A673 (cell line): ENCODE measurements around the gene LDB1. TPM values are rescaled to one million over a fixed set of nuclear protein-coding genes. Genes with fewer than 3 reads are reported as not detected.

Source experiments
- BruUV-seq: library from RNA; stranded (reverse); fragments of 400-500 nt; replicated peaks from 2 replicates; lab custom pipeline; 2021; lab: Mats Ljungman, UMichigan
- CTCF ChIA-PET: fragments of 300-600 bp; sonication (Branson Sonifier 250); formaldehyde crosslinking; loops from one replicate; lab custom pipeline; 2022; ENCODE audit warnings: antibody characterized with exemption; lab: Charles Lee
- POLR2A ChIA-PET: fragments of 300-600 bp; sonication (Branson Sonifier 250); formaldehyde crosslinking; loops from one replicate; lab custom pipeline; 2022; ENCODE audit warnings: antibody characterized with exemption; ENCODE audit not compliant: low non-redundant PET; lab: Charles Lee
- DNase-seq: peaks from one replicate; pipeline ENCODE4 v3.0.0-alpha.2; 2015; ENCODE audit warnings: low spot score
- H3K27ac ChIP-seq: fragments of 200-600 bp; sonication (generic); 2 replicates; pipeline ENCODE4 v1.5.1; 2016; ENCODE audit warnings: mixed run types, low read depth, mild to moderate bottlenecking, mixed read lengths, antibody characterized with exemption, low read length; ENCODE audit not compliant: poor library complexity, severe bottlenecking
- H3K27me3 ChIP-seq: fragments of 200-600 bp; sonication (generic); replicated peaks from 2 replicates; pipeline ENCODE4 v1.6.1; 2017; ENCODE audit warnings: mixed run types, low read depth, mild to moderate bottlenecking, mixed read lengths, antibody characterized with exemption, low read length; ENCODE audit not compliant: insufficient read depth, poor library complexity
- H3K36me3 ChIP-seq: fragments of 200-600 bp; sonication (generic); 2 replicates; pipeline ENCODE4 v1.6.1; 2016; ENCODE audit warnings: mixed run types, mild to moderate bottlenecking, mixed read lengths, antibody characterized with exemption, low read length; ENCODE audit not compliant: insufficient read depth, poor library complexity, severe bottlenecking
- H3K4me1 ChIP-seq: fragments of 200-600 bp; sonication (generic); 2 replicates; pipeline ENCODE4 v1.6.1; 2017; ENCODE audit warnings: mixed run types, mild to moderate bottlenecking, mixed read lengths, antibody characterized with exemption, low read length; ENCODE audit not compliant: insufficient read depth, poor library complexity, severe bottlenecking
- H3K4me3 ChIP-seq: fragments of 200-600 bp; sonication (generic); 2 replicates; pipeline ENCODE4 v1.5.1; 2016; ENCODE audit warnings: low read depth, mixed run types, mild to moderate bottlenecking, mixed read lengths, low read length; ENCODE audit not compliant: poor library complexity, severe bottlenecking
- H3K9me3 ChIP-seq: fragments of 200-600 bp; sonication (generic); 2 replicates; pipeline ENCODE4 v1.6.1; 2016; ENCODE audit warnings: mixed run types, low read depth, mild to moderate bottlenecking, mixed read lengths, antibody characterized with exemption, low read length; ENCODE audit not compliant: poor library complexity, severe bottlenecking
- EZH2 ChIP-seq: fragments of 200-600 bp; sonication (generic); IDR thresholded peaks from 2 replicates; pipeline ENCODE4 v1.6.1; 2017; ENCODE audit warnings: borderline replicate concordance, low read depth, mild to moderate bottlenecking, mixed read lengths, antibody characterized with exemption, low read length; ENCODE audit not compliant: poor library complexity, severe bottlenecking
- intact Hi-C: fragments of 100-400 bp; cut with micrococcal nuclease; formaldehyde crosslinking; loops from one replicate; pipeline ENCODE4 v1.10.0; 2022; ENCODE audit not compliant: unreplicated experiment
- total RNA-seq: library from RNA; stranded (reverse); gene quantifications from 2 replicates; pipeline ENCODE4 v1.2.3, GENCODE V29; 2021
- TF ChIP-seq, protein P1 (sequence below): fragments of 300-800, 200-600 bp; sonication (generic); conservative IDR thresholded peaks from 2 replicates; pipeline ENCODE4 v1.5.1; 2017; ENCODE audit warnings: low read depth, mild to moderate bottlenecking, antibody characterized with exemption, low read length, moderate library complexity, mixed read lengths

The LDB1 gene
- total RNA-seq, 1 experiment from 2014 or later = 78.5 TPM

DNA sequence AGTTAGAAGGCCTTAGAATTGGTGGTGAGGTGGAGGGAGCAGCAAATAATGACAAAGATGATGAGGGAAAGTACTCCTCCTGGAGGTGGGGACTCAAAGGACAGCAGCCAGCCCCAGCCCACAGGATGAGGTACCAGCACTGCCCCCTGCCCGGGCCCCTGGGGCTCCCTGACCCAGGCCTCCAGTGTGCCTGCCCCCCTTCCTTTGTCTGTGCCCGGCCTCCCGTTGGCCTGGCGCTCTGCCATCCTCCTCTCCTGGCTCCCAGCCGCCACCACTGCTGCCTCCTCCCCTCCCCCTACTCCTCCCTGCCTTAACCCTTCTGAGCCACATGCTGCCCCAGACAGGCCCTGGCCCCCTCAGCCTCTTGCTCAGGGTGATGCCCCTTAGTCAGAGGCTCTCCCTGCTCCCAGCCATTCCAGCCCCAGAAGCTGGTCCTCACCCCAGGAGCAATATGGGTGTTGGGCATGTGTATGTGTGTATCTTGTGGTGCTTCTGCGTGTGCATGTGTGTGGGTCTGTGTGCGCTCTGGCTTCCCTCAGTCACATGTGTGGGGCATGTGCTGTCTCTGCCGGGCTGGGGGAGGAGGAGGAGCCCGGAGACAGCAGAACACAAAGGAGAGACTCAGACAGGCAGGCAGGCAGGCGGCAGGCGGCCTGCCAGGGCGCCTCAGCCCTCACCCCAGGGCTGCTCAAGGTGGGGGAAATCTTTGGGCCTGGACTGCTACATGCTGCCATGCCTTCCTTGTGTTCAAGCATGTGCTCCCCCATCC, 2.6 kb downstream of the LDB1 start:
- H3K36me3 ChIP-seq = no peaks in the 10 kb centered on the region
- peak overlapping the region; percentile 20 for H3K4me3 ChIP-seq
- POLR2A ChIA-PET = no interaction called here
- no peaks in the 10 kb centered on the region for H3K27me3 ChIP-seq
- BruUV-seq = no TSS peak
- H3K9me3 ChIP-seq = no peaks in the 10 kb centered on the region
- CTCF ChIA-PET = no interaction called here
- intact Hi-C loops = no loop called here
- H3K4me1 ChIP-seq = peaks cover 73% of the 10 kb centered on the region
- peak overlapping the region; percentile 81 for H3K27ac ChIP-seq
- TF ChIP-seq, protein P1, sequence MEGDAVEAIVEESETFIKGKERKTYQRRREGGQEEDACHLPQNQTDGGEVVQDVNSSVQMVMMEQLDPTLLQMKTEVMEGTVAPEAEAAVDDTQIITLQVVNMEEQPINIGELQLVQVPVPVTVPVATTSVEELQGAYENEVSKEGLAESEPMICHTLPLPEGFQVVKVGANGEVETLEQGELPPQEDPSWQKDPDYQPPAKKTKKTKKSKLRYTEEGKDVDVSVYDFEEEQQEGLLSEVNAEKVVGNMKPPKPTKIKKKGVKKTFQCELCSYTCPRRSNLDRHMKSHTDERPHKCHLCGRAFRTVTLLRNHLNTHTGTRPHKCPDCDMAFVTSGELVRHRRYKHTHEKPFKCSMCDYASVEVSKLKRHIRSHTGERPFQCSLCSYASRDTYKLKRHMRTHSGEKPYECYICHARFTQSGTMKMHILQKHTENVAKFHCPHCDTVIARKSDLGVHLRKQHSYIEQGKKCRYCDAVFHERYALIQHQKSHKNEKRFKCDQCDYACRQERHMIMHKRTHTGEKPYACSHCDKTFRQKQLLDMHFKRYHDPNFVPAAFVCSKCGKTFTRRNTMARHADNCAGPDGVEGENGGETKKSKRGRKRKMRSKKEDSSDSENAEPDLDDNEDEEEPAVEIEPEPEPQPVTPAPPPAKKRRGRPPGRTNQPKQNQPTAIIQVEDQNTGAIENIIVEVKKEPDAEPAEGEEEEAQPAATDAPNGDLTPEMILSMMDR = peak; percentile 34
- TF ChIP-seq EZH2 = no peak
- peak; percentile 80 for DNase-seq

DNA sequence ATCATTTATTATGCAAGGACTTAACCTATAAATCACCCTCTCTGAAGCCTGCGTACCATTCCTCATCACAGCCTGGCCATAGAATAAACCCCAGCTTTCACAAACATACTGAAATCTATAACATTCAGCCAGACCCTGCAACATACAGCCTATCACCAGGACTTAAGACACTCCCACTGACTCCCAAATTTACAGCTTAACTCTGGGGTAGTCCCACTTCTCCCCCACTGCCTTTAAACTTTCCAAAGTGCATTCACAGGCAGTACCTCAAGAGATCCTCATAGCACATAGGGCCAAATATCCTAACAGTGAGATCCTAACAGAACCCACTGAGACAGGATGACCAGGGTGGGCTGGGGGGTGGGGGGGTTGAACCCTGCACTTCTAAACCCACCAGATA, 3.5 kb downstream of the LDB1 start:
- peaks cover 2% of the 10 kb centered on the region for H3K36me3 ChIP-seq
- H3K4me3 ChIP-seq = no peak overlapping the region
- no peaks in the 10 kb centered on the region for H3K27me3 ChIP-seq
- H3K27ac ChIP-seq = peak overlapping the region; percentile 81
- H3K9me3 ChIP-seq = no peaks in the 10 kb centered on the region
- no peak for DNase-seq
- TF ChIP-seq, protein P1 = no peak
- TF ChIP-seq EZH2 = no peak
- ChIA-PET POLR2A (no interaction called here), CTCF (no interaction called here)
- intact Hi-C loops = no loop called here
- no TSS peak for BruUV-seq
- H3K4me1 ChIP-seq = peaks cover 66% of the 10 kb centered on the region

- Histone ChIP-seq H3K27ac (peak overlapping the region; percentile 81), H3K4me3 (peak overlapping the region; percentile 96), H3K36me3 (peaks cover 10% of the 10 kb centered on the region), H3K4me1 (peaks cover 58% of the 10 kb centered on the region), H3K27me3 (no peaks in the 10 kb centered on the region), H3K9me3 (no peaks in the 10 kb centered on the region)
- intact Hi-C loops = no loop called here
- no TSS peak for BruUV-seq
- ChIA-PET POLR2A (no interaction called here), CTCF (no interaction called here)
- TF ChIP-seq EZH2 = no peak
- TF ChIP-seq, protein P1 = no peak
- no peak for DNase-seq
Measured at GRCh38 chr10:102115775-102116174, 4.4 kb downstream of the LDB1 start.
